ENCODE measurements around the gene TMEM60. TPM values are rescaled to one million over a fixed set of nuclear protein-coding genes. Genes with fewer than 3 reads are reported as not detected.

The TMEM60 gene
- total RNA-seq, 4 donors from 2014 or later, result 3.4 to 15.7 (median 9.5) TPM

GRCh38 chr7:77820967-77821366, 22.7 kb upstream of the TMEM60 start:
- H3K36me3 ChIP-seq, result peaks cover 0 to 5% (median 2%) of the 10 kb centered on the region in 4 donors
- in situ Hi-C loops (cut with MboI; ENCODE audit: low pct_ligation_motif_present in 1 of 4, low pct_unique_long_range_greater_than_20kb in 1 of 4, low sequenced_read_pairs in 3 of 4), result no loop called here
- 99 to 100% methylated on average over 1 to 2 of the region's 2 CpGs for WGBS, 2 donors (ENCODE audit: low coverage in 1 of 2)
- H3K9me3 ChIP-seq, result peaks cover 19 to 34% of the 10 kb centered on the region in 2 donors
- TF ChIP-seq, protein P1, sequence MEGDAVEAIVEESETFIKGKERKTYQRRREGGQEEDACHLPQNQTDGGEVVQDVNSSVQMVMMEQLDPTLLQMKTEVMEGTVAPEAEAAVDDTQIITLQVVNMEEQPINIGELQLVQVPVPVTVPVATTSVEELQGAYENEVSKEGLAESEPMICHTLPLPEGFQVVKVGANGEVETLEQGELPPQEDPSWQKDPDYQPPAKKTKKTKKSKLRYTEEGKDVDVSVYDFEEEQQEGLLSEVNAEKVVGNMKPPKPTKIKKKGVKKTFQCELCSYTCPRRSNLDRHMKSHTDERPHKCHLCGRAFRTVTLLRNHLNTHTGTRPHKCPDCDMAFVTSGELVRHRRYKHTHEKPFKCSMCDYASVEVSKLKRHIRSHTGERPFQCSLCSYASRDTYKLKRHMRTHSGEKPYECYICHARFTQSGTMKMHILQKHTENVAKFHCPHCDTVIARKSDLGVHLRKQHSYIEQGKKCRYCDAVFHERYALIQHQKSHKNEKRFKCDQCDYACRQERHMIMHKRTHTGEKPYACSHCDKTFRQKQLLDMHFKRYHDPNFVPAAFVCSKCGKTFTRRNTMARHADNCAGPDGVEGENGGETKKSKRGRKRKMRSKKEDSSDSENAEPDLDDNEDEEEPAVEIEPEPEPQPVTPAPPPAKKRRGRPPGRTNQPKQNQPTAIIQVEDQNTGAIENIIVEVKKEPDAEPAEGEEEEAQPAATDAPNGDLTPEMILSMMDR (IDR thresholded peaks at IDR 0.05), result no peak
- TF ChIP-seq POLR2A (IDR thresholded peaks at IDR 0.05) (no peak), EP300 (IDR thresholded peaks at IDR 0.05; ENCODE audit: low read depth) (no peak), POLR2AphosphoS5 (IDR thresholded peaks at IDR 0.05) (no peak)
- no peak overlapping the region for H3K4me3 ChIP-seq
- intact Hi-C loops (cut with DNase I; ENCODE audit: low total_unique reads), result no loop called here
- no peak for DNase-seq
- no peak overlapping the region for H3K27ac ChIP-seq
- no peaks in the 10 kb centered on the region for H3K27me3 ChIP-seq
- no peaks in the 10 kb centered on the region for H3K4me1 ChIP-seq

DNA sequence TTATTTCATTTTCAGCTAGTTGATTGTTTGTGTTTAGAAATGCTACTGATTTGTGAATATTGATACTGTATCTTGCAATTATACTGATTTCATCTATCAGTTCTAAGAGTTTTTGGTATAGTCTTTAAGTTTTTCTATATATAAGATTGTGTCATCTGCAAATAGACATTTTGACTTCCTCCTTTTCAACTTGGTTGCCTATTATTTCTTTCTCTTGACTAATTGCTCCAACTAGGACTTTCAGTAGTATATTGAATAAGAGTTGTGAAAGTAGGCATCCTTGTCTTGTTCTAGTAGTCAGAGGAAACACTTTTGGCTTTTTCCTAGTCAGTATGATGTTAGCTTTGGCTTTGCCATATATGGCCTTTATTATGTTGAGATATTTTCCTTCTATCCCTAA, 20.8 kb upstream of the TMEM60 start:
- Histone ChIP-seq H3K27ac (no peak overlapping the region), H3K27me3 (no peaks in the 10 kb centered on the region), H3K4me3 (no peak overlapping the region), H3K9me3 (peaks cover 14 to 34% of the 10 kb centered on the region in 2 donors), H3K4me1 (no peaks in the 10 kb centered on the region), H3K36me3 (peaks cover 0 to 5% (median 2%) of the 10 kb centered on the region in 4 donors)
- in situ Hi-C loops (cut with MboI; ENCODE audit: low pct_ligation_motif_present in 1 of 4, low pct_unique_long_range_greater_than_20kb in 1 of 4, low sequenced_read_pairs in 3 of 4), result no loop called here
- TF ChIP-seq EP300 (IDR thresholded peaks at IDR 0.05; ENCODE audit: low read depth) (no peak), POLR2A (IDR thresholded peaks at IDR 0.05) (no peak), POLR2AphosphoS5 (IDR thresholded peaks at IDR 0.05) (no peak)
- TF ChIP-seq, protein P1 (IDR thresholded peaks at IDR 0.05), result no peak
- DNase-seq, result no peak
- intact Hi-C loops (cut with DNase I; ENCODE audit: low total_unique reads), result no loop called here

- Histone ChIP-seq H3K4me3 (no peak overlapping the region), H3K27me3 (no peaks in the 10 kb centered on the region), H3K36me3 (peaks cover 0 to 5% (median 2%) of the 10 kb centered on the region in 4 donors), H3K27ac (no peak overlapping the region), H3K4me1 (peaks cover 0 to 2% (median 0%) of the 10 kb centered on the region in 4 donors), H3K9me3 (peaks cover under 1 to 4% of the 10 kb centered on the region in 2 donors)
- 82% methylated on average over 2 of the region's 2 CpGs for WGBS, 2 donors (ENCODE audit: low coverage in 1 of 2)
- intact Hi-C loops (cut with DNase I; ENCODE audit: low total_unique reads), result no loop called here
- TF ChIP-seq, protein P1 (IDR thresholded peaks at IDR 0.05), result no peak
- TF ChIP-seq POLR2AphosphoS5 (IDR thresholded peaks at IDR 0.05) (no peak), POLR2A (IDR thresholded peaks at IDR 0.05) (no peak), EP300 (IDR thresholded peaks at IDR 0.05; ENCODE audit: low read depth) (no peak)
- in situ Hi-C loops (cut with MboI; ENCODE audit: low pct_ligation_motif_present in 1 of 4, low pct_unique_long_range_greater_than_20kb in 1 of 4, low sequenced_read_pairs in 3 of 4), result no loop called here
- no peak for DNase-seq
Measured at GRCh38 chr7:77813180-77813579, 14.9 kb upstream of the TMEM60 start.

- in situ Hi-C loops (cut with MboI; ENCODE audit: low pct_ligation_motif_present in 1 of 4, low pct_unique_long_range_greater_than_20kb in 1 of 4, low sequenced_read_pairs in 3 of 4) (no loop called here), intact Hi-C loops (cut with DNase I; ENCODE audit: low total_unique reads) (no loop called here)
- 60 to 89% methylated on average over 1 of the region's 1 CpG for WGBS, 2 donors (ENCODE audit: low coverage in 1 of 2)
- peaks cover 0 to 11% (median 2%) of the 10 kb centered on the region in 4 donors for H3K36me3 ChIP-seq
- H3K27ac ChIP-seq, result no peak overlapping the region
- peaks cover 2 to 13% of the 10 kb centered on the region in 2 donors for H3K9me3 ChIP-seq
- H3K4me3 ChIP-seq, result no peak overlapping the region
- H3K4me1 ChIP-seq, result peaks cover 0 to 2% (median 0%) of the 10 kb centered on the region in 4 donors
- TF ChIP-seq POLR2A (IDR thresholded peaks at IDR 0.05) (no peak), EP300 (IDR thresholded peaks at IDR 0.05; ENCODE audit: low read depth) (no peak), POLR2AphosphoS5 (IDR thresholded peaks at IDR 0.05) (no peak)
- TF ChIP-seq, protein P1 (IDR thresholded peaks at IDR 0.05), result no peak
- no peaks in the 10 kb centered on the region for H3K27me3 ChIP-seq
- DNase-seq, result no peak
Measured at GRCh38 chr7:77812290-77812685, 14.1 kb upstream of the TMEM60 start.
